Endothelial cell of umbilical vein (primary cell): Measurements from ENCODE around the gene ZDHHC7. TPM values are rescaled to one million over a fixed set of nuclear protein-coding genes. Genes with fewer than 3 reads are reported as not detected.

Experiments
- BruUV-seq: library from RNA; stranded (reverse); fragments of 400-500 nt; replicated peaks from 2 replicates; lab custom pipeline; 2021; lab: Mats Ljungman, UMichigan
- CTCF ChIA-PET: fragments of 300-600, 350-600 bp; sonication (Branson Sonifier 250); formaldehyde crosslinking; loops from one replicate; lab custom pipeline; 2021; ENCODE audit warnings: antibody characterized with exemption, inconsistent platforms; lab: Charles Lee
- POLR2A ChIA-PET: fragments of 300-600, 350-600 bp; sonication (Branson Sonifier 250); formaldehyde crosslinking; loops from one replicate; lab custom pipeline; 2021; ENCODE audit warnings: antibody characterized with exemption, inconsistent platforms; lab: Charles Lee
- DNase-seq: peaks from one replicate; pipeline ENCODE4 v3.0.0-alpha.2; 2011; ENCODE audit warnings: low read depth, low spot score
- FAIRE-seq: peaks from 2 replicates; lab custom pipeline; 2011; peaks lifted over from hg19 to GRCh38; lab: Jason Lieb, UNC
- H2AFZ ChIP-seq: 2 replicates; pipeline ENCODE4 v1.6.0; 2012; ENCODE audit warnings: low read depth, low read length, control low read depth, inconsistent platforms
- H3K27ac ChIP-seq: 2 replicates; pipeline ENCODE4 v1.5.1; 2011; ENCODE audit warnings: low read depth, mild to moderate bottlenecking, control low read depth, low read length, moderate library complexity; ENCODE audit not compliant: insufficient read depth
- H3K27me3 ChIP-seq, 2 experiments: 2 replicates each; pipeline versions ENCODE4 v1.6.0 to v1.6.1; 2011; ENCODE audit warnings: low read length in 2 of 2, mixed read lengths in 1 of 2; ENCODE audit not compliant: control insufficient read depth in 2 of 2, insufficient read depth in 2 of 2
- H3K36me3 ChIP-seq, 2 experiments: 2 replicates in 1 of 2; 3 replicates in 1 of 2; pipeline ENCODE4 v1.5.1; 2011; ENCODE audit warnings: low read length in 2 of 2, mild to moderate bottlenecking in 1 of 2, moderate library complexity in 1 of 2; ENCODE audit not compliant: control insufficient read depth in 2 of 2, insufficient read depth in 2 of 2; ENCODE audit errors: extremely low read depth in 1 of 2
- H3K4me1 ChIP-seq: 3 replicates; pipeline ENCODE4 v1.5.1; 2011; ENCODE audit warnings: mild to moderate bottlenecking, low read length; ENCODE audit not compliant: control insufficient read depth, insufficient read depth; ENCODE audit errors: extremely low read depth
- H3K4me2 ChIP-seq: 2 replicates; pipeline ENCODE4 v1.6.1; 2011; ENCODE audit warnings: low read length, control low read depth, mixed read lengths; ENCODE audit not compliant: insufficient read depth
- H3K4me3 ChIP-seq, 3 experiments: fragments of 200-600 bp in 1 of 3; sonication (generic), shearing (Covaris generic) in 1 of 3; replicated peaks in 1 of 3; 2 replicates each; pipeline ENCODE4 v1.5.1; 2011 to 2016; ENCODE audit warnings: control low read depth in 3 of 3, low read length in 3 of 3, mild to moderate bottlenecking in 2 of 3, inconsistent platforms in 1 of 3, low read depth in 1 of 3, moderate library complexity in 1 of 3; ENCODE audit not compliant: insufficient read depth in 1 of 3
- H3K79me2 ChIP-seq: 2 replicates; pipeline ENCODE4 v1.6.0; 2012; ENCODE audit warnings: low read length, inconsistent platforms; ENCODE audit not compliant: control insufficient read depth, insufficient read depth
- H3K9ac ChIP-seq: replicated peaks from 2 replicates; pipeline ENCODE3; 2011; ENCODE audit warnings: low read length, control low read depth; ENCODE audit not compliant: insufficient read depth; ENCODE audit errors: extremely low read depth
- H3K9me1 ChIP-seq: replicated peaks from 3 replicates; pipeline ENCODE4 v1.6.0; 2011; ENCODE audit warnings: mild to moderate bottlenecking, low read length; ENCODE audit not compliant: control insufficient read depth, insufficient read depth; ENCODE audit errors: extremely low read depth
- H3K9me3 ChIP-seq: replicated peaks from 2 replicates; pipeline ENCODE4 v1.5.1; 2012; ENCODE audit warnings: low read length, inconsistent platforms; ENCODE audit not compliant: control insufficient read depth, insufficient read depth
- H4K20me1 ChIP-seq: replicated peaks from 2 replicates; pipeline ENCODE3; 2011; ENCODE audit warnings: mild to moderate bottlenecking, low read length; ENCODE audit not compliant: control insufficient read depth, insufficient read depth; ENCODE audit errors: extremely low read depth
- CTCF ChIP-seq, 2 donors: IDR thresholded peaks; 1 replicate in 1 of 2; 2 replicates in 1 of 2; pipeline ENCODE4 v1.5.1; 2011; ENCODE audit warnings: low read length in 2 of 2, mild to moderate bottlenecking in 2 of 2, moderate library complexity in 2 of 2, control low read depth in 1 of 2, inconsistent platforms in 1 of 2, low read depth in 1 of 2; ENCODE audit not compliant: insufficient read depth in 1 of 2; ENCODE audit errors: extremely low read depth in 1 of 2
- EZH2 ChIP-seq: IDR thresholded peaks from 2 replicates; pipeline ENCODE4 v1.6.1; 2012; ENCODE audit warnings: borderline replicate concordance, low read depth, mild to moderate bottlenecking, moderate library complexity, low read length, inconsistent platforms; ENCODE audit not compliant: severe bottlenecking
- FOS ChIP-seq: IDR thresholded peaks from 2 replicates; pipeline ENCODE4 v1.6.1; 2011; ENCODE audit warnings: mild to moderate bottlenecking, low read length, moderate library complexity, borderline replicate concordance; ENCODE audit not compliant: insufficient read depth
- GATA2 ChIP-seq: IDR thresholded peaks from 2 replicates; pipeline ENCODE4 v1.7.0; 2011; ENCODE audit warnings: low read depth, mild to moderate bottlenecking, moderate library complexity, mixed read lengths, low read length; ENCODE audit not compliant: insufficient read length, insufficient read depth
- JUN ChIP-seq: IDR thresholded peaks from 2 replicates; pipeline ENCODE4 v1.6.1; 2011; ENCODE audit warnings: borderline replicate concordance, low read depth; ENCODE audit not compliant: insufficient read length, insufficient read depth
- MAX ChIP-seq: IDR thresholded peaks from 2 replicates; pipeline ENCODE4 v1.6.1; 2011; ENCODE audit not compliant: insufficient read depth, insufficient read length
- MYC ChIP-seq: IDR thresholded peaks from one replicate; pipeline ENCODE4 v1.6.1; 2011; ENCODE audit warnings: mild to moderate bottlenecking, low read depth, low read length
- POLR2A ChIP-seq: IDR thresholded peaks from 2 replicates; pipeline ENCODE4 v1.6.1; 2012; ENCODE audit warnings: low read depth, mild to moderate bottlenecking, control low read depth, low read length
- POLR2AphosphoS5 ChIP-seq: IDR thresholded peaks from 2 replicates; pipeline ENCODE4 v1.6.1; 2012; ENCODE audit warnings: low read depth, mild to moderate bottlenecking, control low read depth, low read length, moderate library complexity; ENCODE audit not compliant: insufficient read depth
- dilution Hi-C: fragments of 300-500 bp; cut with MboI; formaldehyde crosslinking; loops from one replicate; pipeline ENCODE4 v1.15.0; 2019; ENCODE audit warnings: low sequenced_read_pairs; ENCODE audit not compliant: extremely low pct_ligation_motif_present
- intact Hi-C: fragments of 100-400 bp; cut with micrococcal nuclease; formaldehyde crosslinking; loops from one replicate; pipeline ENCODE4 v1.10.0; 2022
- polyA plus RNA-seq, 4 experiments: library from polyadenylated mRNA; depleted of rRNA in 3 of 4; stranded (reverse) in 3 of 4; unstranded in 1 of 4; fragments of >200 nt; gene quantifications; 2 replicates each; pipeline versions ENCODE4 v1.2.1 to v1.2.3, GENCODE V29; 2011 to 2012; ENCODE audit warnings: missing spikeins in 1 of 4
- total RNA-seq: library from RNA; stranded (reverse); gene quantifications from 2 replicates; pipeline ENCODE4 v1.2.3, GENCODE V29; 2021

The ZDHHC7 gene
- total and polyA plus RNA-seq, 2 donors (not counting 3 experiments of a cell fraction or from before 2014, with no cell fraction given), result 44.1 to 46.2 TPM

- Histone ChIP-seq H4K20me1 (no peaks in the 10 kb centered on the region), H3K27ac (no peak overlapping the region), H3K9me3 (no peaks in the 10 kb centered on the region), H3K4me1 (no peaks in the 10 kb centered on the region), H3K9ac (no peak overlapping the region), H3K79me2 (no peaks in the 10 kb centered on the region), H3K9me1 (no peaks in the 10 kb centered on the region), H3K36me3 (no peaks in the 10 kb centered on the region), H3K4me2 (no peak overlapping the region), H3K4me3 (no peak overlapping the region), H3K27me3 (no peaks in the 10 kb centered on the region), H2AFZ (no peak overlapping the region)
- ChIA-PET CTCF (no interaction called here), POLR2A (no interaction called here)
- dilution Hi-C loops (no loop called here), intact Hi-C loops (no loop called here)
- no peak for TF ChIP-seq EZH2
- no peak for TF ChIP-seq MAX
- peak; percentile 34 for TF ChIP-seq JUN
- no peak for TF ChIP-seq MYC
- no TSS peak for BruUV-seq
- FAIRE-seq (peak; percentile 52), DNase-seq (peak; percentile 51)
Observed at GRCh38 chr16:85037050-85037410, 25.7 kb upstream of the ZDHHC7 start.

- POLR2A ChIA-PET, result no interaction called here
Observed at GRCh38 chr16:85036236-85037049, 25.1 kb upstream of the ZDHHC7 start.

More at GRCh38 chr16:85036236-85037049, 25.1 kb upstream of the ZDHHC7 start:
- no peak overlapping the region for H3K4me3 ChIP-seq
- TF ChIP-seq EZH2, result no peak
- no peak for TF ChIP-seq JUN
- no peak for TF ChIP-seq POLR2A
- TF ChIP-seq MAX, result no peak
- no peak for TF ChIP-seq MYC
- no peak for TF ChIP-seq GATA2
- no peak for TF ChIP-seq POLR2AphosphoS5
- TF ChIP-seq CTCF (IDR thresholded peaks at IDR 0.05; ENCODE audit: extremely low read depth in 1 of 2, insufficient read depth in 1 of 2, low read depth in 1 of 2, low read length in 2 of 2), result no peak
- no peak for TF ChIP-seq FOS
- H4K20me1 ChIP-seq, result no peaks in the 10 kb centered on the region
- H2AFZ ChIP-seq, result no peak overlapping the region
- H3K9ac ChIP-seq, result no peak overlapping the region
- dilution Hi-C loops, result no loop called here
- H3K27me3 ChIP-seq, result no peaks in the 10 kb centered on the region
- no peaks in the 10 kb centered on the region for H3K4me1 ChIP-seq
- DNase-seq (no peak), FAIRE-seq (no peak)
- no peak overlapping the region for H3K4me2 ChIP-seq
- H3K79me2 ChIP-seq, result no peaks in the 10 kb centered on the region
- no peaks in the 10 kb centered on the region for H3K9me1 ChIP-seq
- intact Hi-C loops, result no loop called here
- H3K27ac ChIP-seq, result no peak overlapping the region
- no peaks in the 10 kb centered on the region for H3K9me3 ChIP-seq
- no TSS peak for BruUV-seq
- no peaks in the 10 kb centered on the region for H3K36me3 ChIP-seq
- CTCF ChIA-PET, result interaction anchor here (0.9 to 1.4 kb wide), 2 partner anchors 11 to 50 kb away, joined by 4 read pairs; no protein-coding TSS in a partner anchor
